ENCODE data around the gene PTPRH.
"Not testable (repeated sequence)": the region's sequence is repeated elsewhere in the genome, so short reads cannot be mapped to it uniquely, and the experiment has no call there.

Gene PTPRH

DNA sequence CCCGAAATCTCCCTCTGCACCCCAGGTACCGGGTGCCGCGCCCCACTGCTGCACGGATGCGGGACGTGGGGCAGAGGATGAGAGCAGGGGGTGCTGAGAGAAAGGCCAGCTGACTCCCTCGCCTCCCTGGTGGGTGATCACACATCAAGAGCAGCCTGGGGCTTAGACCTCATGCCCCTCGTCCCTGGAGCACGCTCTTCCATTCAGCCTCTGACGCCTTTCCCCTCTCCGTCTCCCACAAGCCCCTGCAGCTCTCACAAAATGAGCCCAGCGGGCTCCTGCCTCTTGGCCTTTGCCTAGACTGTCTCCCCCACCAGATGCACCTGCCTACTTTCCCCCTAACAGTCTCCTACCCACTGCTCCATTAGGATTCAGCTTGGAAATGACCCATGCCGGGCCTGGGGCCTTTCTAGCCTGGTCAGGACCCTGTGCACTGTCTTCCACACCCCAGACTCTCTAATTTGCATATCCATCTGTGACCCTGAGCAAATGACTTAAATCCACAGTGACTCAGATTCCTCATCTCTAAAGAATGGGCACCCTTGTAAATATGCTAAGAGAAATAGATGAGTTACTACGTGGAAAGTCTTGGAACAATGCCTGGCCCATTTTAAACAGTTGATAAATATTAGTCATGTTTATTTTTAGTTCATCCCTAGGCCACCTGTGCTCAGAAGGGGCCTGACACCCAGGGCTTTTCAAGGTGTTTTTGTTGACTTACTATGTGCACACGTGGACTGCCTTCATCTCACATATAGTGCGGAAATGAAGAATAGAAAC lies 582 bp upstream of the PTPRH start:
- no peak for DNase-seq (ENCODE audit: low read depth in 1 of 2, low spot score in 1 of 2)
- H3K27me3 ChIP-seq (ENCODE audit: insufficient read depth, poor library complexity, severe bottlenecking), result no peaks in the 10 kb centered on the region
- H3K4me3 ChIP-seq (replicated peaks; ENCODE audit: insufficient read depth, low read length), result no peak overlapping the region
- TF ChIP-seq REST (IDR thresholded peaks at IDR 0.05; ENCODE audit: insufficient replicate concordance, low read depth) (no peak), CTCF (IDR thresholded peaks at IDR 0.05; ENCODE audit: insufficient read depth, low read length) (no peak), SPI1 (IDR thresholded peaks at IDR 0.05; ENCODE audit: borderline replicate concordance, low read depth) (no peak), POLR2AphosphoS5 (IDR thresholded peaks at IDR 0.05; ENCODE audit: low read depth) (no peak), GABPA (IDR thresholded peaks at IDR 0.05; ENCODE audit: low read depth) (no peak)
- no peak overlapping the region for H3K27ac ChIP-seq (replicated peaks)

DNA sequence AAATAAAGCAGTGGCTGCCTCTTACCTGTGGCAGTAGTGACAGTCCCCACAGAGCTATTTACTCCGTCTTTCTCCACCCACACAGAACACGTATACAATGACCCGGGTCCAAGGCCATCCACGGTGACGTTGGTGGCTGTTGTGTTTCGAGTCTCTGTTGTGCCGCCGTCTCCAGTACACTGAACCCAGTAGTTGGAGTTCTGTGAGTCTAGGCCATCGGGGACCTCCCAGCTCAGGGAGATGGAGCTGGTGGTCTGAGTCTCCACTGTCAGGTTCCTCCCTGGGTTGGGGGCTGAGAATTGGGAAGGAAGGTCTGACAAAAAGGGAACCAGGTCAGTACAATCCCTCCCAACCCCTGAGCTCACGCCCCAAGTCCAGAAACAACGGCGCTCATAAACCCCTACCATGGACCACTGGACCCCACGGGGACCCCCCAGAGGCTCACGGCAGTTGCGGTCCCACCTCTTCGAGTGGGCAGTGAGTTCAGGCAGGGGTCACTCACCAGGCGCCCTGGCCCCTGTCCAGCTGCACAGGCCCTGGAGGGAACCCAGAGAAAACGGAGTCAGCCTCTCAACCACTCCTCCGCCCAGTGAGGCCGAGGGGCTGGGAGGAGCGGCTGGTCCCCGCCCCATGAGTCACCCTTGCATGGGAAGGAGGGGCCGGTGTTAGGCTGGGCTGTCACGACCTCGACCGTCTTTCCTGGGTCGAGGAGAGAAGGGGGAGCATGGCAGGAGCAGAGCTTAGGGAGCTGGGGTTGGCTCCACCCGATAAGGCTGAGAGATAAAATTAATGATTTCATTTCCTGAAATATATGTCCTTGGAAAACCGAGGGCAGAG lies 2.4 kb downstream of the PTPRH start:
- TF ChIP-seq CTCF (IDR thresholded peaks at IDR 0.05; ENCODE audit: insufficient read depth, low read length) (no peak), SPI1 (IDR thresholded peaks at IDR 0.05; ENCODE audit: borderline replicate concordance, low read depth) (no peak), POLR2AphosphoS5 (IDR thresholded peaks at IDR 0.05; ENCODE audit: low read depth) (no peak), GABPA (IDR thresholded peaks at IDR 0.05; ENCODE audit: low read depth) (no peak)
- peak in 1 of 2 experiments; percentile 50 for DNase-seq (ENCODE audit: low read depth in 1 of 2, low spot score in 1 of 2)
- Histone ChIP-seq H3K27ac (replicated peaks) (no peak overlapping the region), H3K4me3 (replicated peaks; ENCODE audit: insufficient read depth, low read length) (no peak overlapping the region), H3K27me3 (ENCODE audit: insufficient read depth, poor library complexity, severe bottlenecking) (no peaks in the 10 kb centered on the region)

- not testable (repeated sequence) for H3K27ac ChIP-seq (replicated peaks); H3K4me3 ChIP-seq (replicated peaks; ENCODE audit: insufficient read depth, low read length); DNase-seq (ENCODE audit: low read depth in 1 of 2, low spot score in 1 of 2); H3K27me3 ChIP-seq (ENCODE audit: insufficient read depth, poor library complexity, severe bottlenecking)
These were observed 7.1 kb downstream of the PTPRH start for GRCh38 chr19:55202199-55202598.

DNA sequence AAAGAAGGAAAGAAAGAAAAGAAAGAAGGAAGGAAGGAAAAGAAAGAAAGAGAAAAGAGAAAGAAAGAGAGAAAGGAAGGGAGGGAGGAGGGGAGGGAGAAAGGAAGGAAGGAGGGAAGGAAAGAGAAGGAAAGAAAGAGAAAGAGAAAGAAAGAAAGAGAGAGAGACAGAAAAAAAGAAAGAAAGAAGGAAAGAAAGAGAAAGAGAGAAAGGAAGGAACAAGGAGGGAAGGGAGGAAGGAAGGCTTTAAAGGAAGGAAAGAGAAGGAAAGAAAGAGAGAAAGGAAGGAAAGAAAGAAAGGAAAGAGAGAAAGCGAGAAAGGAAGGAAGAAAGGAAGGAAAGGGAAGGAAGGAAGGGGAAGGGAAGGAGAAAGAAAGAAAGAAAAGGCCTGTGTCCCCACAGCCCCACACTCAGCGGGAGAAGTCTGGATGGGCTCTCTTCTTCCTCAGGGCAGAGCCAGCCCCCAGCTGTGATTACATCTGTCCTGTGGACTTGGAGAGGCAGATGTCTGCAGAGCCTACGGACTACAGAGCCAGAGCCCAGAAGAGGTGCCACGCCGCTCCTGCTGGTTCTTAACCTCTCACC lies 9.6 kb downstream of the PTPRH start:
- Histone ChIP-seq H3K27me3 (ENCODE audit: insufficient read depth, poor library complexity, severe bottlenecking) (no peaks in the 10 kb centered on the region), H3K27ac (replicated peaks) (no peak overlapping the region), H3K4me3 (replicated peaks; ENCODE audit: insufficient read depth, low read length) (no peak overlapping the region)
- TF ChIP-seq CTCF (IDR thresholded peaks at IDR 0.05; ENCODE audit: insufficient read depth, low read length), result no peak
- no peak for TF ChIP-seq SPI1 (IDR thresholded peaks at IDR 0.05; ENCODE audit: borderline replicate concordance, low read depth)
- TF ChIP-seq REST (IDR thresholded peaks at IDR 0.05; ENCODE audit: insufficient replicate concordance, low read depth), result no peak
- no peak for TF ChIP-seq GABPA (IDR thresholded peaks at IDR 0.05; ENCODE audit: low read depth)
- no peak for TF ChIP-seq POLR2AphosphoS5 (IDR thresholded peaks at IDR 0.05; ENCODE audit: low read depth)
- no peak for DNase-seq (ENCODE audit: low read depth in 1 of 2, low spot score in 1 of 2)

Measured in HL-60 (cell line).